Activated CD4-positive, alpha-beta T cell treated with anti-CD3 and anti-CD28 coated beads for 24 hours (primary cell): ENCODE results near the gene LCN6.
"Not testable (repeated sequence)": the region's sequence is repeated elsewhere in the genome, so short reads cannot be mapped to it uniquely, and the experiment has no call there.

ENCODE experiments used
- DNase-seq, 2 donors: peaks; one replicate each; pipeline ENCODE4 v3.0.0-alpha.2; 2020; ENCODE audit warnings: low read depth in 2 of 2

Gene LCN6

DNA sequence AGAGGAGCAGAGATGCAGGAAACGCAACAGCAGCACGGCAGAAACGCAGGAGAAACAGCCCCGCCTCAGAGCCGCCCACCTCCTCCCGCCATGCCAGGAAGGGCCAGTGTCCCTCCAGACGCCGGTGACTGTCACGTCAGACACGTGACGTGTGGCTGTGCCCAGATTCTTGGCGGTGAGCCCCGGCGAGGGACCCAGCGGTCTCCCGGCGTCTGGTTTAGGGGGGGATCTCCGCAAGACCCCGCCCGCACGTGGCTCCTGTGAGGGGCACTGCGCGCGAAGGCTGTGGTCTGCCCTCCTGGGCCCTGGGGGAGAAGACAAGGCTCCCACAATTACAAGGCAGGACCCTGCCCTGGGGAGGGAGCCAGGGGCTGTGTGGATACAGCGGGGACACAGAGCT lies 12.1 kb upstream of the LCN6 start:
- no peak for DNase-seq

DNA sequence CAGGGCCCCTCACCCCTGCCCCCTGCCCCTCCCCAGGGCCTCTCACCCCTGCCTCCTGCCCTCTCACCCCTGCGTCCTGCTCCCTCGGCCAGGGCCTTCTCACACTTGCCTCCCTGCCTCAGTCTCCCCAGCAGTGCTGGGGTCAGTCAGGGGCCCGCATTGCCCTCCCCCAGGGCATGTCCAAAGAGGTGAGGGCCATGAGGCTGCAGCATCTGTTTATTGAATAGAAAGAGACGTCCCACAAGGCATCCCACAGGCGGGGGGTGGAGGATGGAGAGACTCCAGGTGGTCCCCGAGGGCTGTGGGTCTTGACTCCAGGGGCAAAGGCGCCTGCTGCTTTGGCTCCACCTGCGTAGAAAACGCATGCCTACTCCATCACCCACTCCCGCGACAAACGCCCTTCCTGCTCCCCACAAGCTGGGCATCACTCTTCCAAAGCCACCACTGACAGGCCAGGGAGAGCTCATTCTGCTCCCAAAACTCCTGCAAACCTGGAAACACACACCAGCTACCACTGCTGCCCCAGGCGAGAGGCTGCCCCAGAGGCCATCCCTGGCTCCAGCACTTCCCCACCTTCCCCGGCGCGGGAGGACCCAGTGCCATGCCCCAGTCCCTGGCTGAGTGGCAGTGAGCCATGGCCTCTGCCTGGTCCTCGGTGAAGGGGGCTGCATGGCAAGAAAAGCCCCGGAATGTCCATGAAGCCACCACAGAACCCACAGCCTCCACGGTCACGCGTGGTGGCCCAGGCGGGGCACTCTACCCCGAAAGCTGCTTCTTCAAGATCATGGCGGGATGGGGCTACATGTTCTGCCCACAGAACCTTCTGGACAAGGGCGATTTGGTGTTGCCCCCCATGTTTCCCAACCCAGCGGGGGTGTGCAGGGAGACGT lies 11.4 kb upstream of the LCN6 start:
- DNase-seq: no peak

DNA sequence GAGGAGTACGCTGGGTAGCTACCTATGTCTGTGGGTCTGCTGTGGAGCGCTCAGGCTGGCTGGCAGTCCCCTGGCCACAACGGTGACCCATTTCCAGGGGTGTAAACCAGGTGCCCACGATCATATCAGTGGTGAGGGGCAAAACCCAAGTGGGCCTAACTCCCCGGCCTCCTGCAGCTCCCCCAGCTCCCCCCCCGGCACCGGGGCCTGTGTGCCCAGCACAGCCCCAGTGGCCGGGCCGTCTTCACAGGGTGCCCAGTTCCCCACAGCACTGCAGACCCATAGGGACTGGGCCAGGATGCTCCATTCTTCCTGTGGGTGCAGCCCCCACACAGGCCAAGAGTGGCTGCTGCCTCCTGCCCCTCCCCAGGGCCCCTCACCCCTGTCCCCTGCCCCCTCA lies 10.7 kb upstream of the LCN6 start:
- DNase-seq: no peak

DNA sequence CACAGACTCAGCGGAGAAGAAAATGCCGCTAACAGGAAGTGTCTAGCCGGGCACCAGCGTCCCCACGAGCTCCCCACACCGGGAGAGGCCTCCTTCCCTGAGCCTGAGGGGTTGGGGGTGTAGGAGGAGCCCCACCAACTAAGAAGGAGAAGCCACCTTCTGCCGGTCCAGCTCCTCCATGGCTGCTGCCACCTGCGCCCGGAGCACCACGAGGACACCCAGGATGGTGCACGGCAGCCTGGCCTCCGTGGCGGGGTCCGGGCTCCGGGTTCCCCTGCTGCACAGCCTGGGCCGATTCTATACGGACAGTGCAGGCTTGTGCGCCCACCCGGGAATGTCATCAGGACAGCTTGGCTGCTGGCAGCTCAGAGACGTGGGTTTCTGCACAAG lies 9.4 kb upstream of the LCN6 start:
- DNase-seq: no peak

GRCh38 chr9:136757328-136757727 lies 9.0 kb upstream of the LCN6 start:
- DNase-seq: no peak

DNA sequence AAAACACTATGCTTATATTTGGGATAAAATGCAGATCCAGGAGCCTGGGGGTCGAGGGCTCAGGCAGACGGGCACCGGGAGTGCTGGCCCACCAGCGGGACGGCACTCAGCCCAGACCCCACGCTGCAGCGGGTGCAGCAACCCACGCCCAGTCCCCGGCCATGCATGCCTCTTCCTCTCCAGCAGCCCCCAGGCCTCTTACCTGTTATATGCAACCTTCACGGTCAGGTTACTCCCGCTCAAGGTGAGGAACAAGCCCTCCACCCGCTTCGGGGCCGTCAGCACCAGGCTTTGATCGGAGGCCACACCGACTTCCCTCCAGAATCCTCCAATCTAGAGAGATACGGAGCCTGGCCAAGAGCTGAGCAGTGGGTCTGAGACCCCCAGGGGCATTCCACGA lies 8.5 kb upstream of the LCN6 start:
- DNase-seq: no peak

GRCh38 chr9:136756134-136756438 lies 7.8 kb upstream of the LCN6 start:
- no peak for DNase-seq

DNA sequence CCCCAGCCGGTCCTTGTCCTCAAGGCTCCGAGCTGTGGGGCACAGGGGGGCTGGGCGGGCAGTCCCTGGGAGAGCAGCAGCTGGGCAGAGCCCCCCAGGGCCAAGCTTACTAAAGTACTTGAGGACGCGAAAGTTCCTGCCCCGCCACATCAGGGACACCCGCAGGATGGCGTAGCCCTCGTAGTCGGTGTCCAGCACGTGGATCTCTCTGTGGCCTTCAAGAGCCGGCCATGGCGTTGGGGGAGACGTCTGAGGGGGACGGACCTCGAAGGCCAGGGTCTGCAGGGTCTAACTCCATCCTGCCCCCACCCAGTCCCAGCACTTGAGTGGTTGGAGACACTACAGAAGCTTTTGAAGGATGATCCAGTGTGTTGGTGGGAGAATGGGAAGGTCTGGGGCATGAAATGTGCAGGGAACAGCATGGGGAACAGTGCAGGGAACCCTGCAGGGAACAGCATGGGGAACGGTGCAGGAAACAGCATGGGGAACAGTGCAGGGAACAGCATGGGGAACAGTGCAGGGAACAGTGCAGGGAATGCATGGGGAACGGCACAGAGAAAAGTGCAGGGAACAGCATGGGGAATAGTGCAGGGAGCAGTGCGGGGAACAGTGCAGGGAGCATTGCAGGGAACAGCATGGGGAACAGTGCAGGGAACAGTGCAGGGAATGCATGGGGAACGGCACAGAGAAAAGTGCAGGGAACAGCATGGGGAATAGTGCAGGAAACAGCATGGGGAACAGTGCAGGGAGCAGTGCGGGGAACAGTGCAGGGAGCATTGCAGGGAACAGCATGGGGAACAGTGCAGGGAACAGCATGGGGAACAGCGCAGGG lies 7.2 kb upstream of the LCN6 start:
- DNase-seq: not testable (repeated sequence)

- DNase-seq: no peak
Measured at GRCh38 chr9:136754626-136755301, 6.4 kb upstream of the LCN6 start.

GRCh38 chr9:136754059-136754572 lies 5.8 kb upstream of the LCN6 start:
- no peak for DNase-seq

DNA sequence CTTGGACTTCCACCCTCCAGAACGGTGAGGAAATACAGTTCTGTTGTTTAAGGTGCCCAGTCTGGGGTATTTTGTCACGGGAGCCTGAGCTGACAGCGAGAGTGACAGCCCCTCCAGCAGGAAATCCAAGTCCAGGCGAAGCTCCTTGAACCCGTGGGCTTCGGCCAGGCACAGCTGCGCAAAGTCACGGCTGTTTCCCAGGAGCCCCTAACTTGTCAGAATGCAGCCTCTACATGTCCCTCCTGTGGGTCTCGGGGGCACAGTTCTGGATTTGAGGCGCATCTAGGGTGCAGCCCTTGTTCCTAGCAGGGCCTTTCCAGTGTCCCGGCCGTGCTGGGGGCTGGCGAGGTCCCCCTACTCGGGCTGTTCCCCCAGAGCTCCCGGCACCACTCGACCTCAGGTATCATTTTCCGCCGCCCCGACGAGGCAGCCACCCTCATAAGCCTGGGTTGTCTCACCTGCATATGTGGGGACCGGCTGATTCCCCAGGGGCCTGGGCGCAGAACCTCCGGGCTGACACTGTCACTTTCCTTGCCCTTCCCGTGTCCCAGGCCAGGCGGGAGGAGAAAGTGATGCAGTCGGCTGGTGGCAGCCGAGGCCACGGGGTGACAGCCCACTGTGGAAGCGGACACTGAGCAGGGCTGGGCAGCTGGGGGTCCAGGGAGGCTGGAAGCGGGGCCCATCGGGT lies 5.2 kb upstream of the LCN6 start:
- DNase-seq: no peak

- no peak for DNase-seq
Measured at GRCh38 chr9:136751814-136752213, 3.5 kb upstream of the LCN6 start.

DNA sequence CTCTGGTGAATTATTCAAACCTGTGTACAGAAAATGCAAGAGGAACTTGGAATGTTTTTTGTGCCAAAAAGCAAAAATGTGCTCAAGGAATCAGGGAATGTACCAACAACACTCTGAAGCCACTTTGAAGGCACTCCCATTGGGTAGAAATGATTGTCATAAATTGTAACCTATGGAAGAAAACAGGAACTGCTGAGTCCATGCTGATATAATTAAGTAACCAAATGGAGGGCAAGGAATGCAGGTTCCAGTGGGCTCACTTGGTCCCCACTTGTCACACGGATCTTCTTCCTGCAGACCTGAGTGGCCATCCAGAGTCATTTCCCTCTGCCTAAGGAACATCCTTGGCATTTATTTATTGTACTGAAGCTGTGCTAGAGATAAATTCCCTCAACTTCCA lies 2.9 kb upstream of the LCN6 start:
- no peak for DNase-seq

- no peak for DNase-seq
Measured at GRCh38 chr9:136750526-136750925, 2.2 kb upstream of the LCN6 start.

DNA sequence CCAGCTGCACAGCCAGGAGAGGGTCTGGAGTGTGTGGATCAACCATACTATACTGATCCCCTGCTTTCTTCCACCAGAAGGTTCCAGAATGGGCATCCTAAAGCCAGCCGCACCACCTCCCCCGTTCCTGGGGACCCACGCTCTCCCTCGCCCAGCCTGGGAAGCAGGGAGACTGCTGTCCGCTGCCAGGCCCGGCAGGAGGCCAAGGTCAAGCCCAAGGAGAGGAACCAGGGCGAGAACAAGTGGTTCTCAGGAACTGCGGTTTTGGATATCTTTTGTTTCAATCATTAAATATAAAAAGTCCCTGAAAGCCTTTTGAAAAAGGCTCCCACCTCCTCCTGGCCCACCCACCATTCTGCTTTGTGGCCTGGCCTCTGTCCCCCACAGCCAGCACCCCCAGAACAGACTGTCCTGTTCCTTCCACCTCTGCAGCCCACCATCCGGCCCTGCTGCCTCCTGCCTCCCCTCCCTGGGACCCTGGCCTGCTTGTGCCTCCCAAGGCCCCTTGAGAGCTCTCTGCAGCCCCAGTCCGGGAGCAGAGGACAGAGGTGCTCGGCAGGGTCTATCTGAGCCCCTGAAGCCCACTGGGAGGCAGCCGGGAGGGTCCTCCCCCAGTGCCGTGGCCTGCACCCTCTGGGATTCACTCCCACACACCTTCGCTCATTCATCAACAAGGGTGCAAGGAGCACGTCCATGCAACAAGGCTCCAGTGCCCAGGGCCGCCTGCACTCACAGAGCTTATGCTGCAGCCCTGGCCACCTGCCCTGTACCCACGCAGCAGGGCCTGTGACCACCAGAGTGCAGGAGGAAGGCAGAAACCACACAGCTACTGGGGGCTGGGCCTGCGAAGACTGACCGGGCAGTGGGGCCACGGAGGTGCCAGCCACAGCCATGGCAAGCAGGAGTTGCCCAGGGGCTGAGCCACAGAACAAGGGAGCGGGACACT lies 614 bp upstream of the LCN6 start:
- DNase-seq: no peak

- no peak for DNase-seq
Measured at GRCh38 chr9:136747161-136748060, 914 bp downstream of the LCN6 start.

- no peak for DNase-seq
Measured at GRCh38 chr9:136746621-136747020, 1.7 kb downstream of the LCN6 start.

DNA sequence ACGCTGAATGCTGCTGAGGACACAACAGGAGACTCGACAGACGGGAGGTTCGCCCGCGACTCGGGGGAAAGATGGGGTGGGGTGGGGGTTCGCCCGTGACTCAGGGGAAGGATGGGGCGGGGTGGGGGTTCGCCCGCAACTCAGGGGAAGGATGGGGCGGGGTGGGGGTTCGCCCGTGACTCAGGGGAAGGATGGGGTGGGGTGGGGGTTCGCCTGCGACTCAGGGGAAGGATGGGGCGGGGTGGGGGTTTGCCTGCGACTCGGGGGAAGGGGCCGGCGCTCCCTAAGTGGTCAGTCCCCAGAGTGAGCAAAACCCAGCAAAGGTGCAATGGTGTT lies 2.2 kb downstream of the LCN6 start:
- DNase-seq: no peak

DNA sequence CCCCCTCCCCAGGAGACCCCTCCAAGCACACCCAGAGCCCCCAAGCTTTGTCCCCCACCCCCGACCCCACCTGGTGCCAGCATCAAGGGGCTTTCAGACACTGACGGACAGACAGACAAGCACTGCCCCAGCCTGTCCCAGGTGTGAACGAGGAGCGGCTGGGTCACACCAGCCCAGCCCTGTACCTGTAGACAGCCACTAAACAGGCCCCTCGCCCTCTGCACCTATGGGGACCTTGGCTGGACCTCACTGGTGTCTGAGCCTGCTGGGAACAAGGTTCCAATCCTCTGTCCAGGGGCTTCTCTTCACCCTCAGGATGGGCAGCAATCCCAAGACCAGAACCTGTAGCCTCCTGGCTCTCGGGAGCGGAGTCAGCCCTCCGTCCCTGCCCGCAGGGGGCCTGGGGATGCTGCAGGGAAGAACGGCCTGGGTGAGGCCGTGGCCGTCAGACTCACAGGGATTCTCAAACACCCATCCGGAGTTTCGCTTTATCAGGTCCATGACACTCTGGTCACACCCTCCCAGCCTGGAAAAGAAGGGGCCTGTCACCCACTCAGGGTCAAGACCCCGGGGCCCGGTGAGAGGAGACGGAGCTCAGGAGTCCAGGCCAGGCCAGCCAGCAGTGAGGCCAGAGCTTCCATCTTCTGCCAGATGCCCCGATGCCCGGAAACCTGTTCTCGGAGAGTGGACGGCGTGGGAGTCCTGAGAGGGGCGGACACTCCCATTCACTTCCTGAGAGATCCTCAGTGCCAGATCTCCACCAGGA lies 2.8 kb downstream of the LCN6 start:
- DNase-seq: no peak
